G401 (cell line): ENCODE results near the gene ATP8B4. TPM values are rescaled to one million over a fixed set of nuclear protein-coding genes. Genes with fewer than 3 reads are reported as not detected.
"Not testable (repeated sequence)": the region's sequence is repeated elsewhere in the genome, so short reads cannot be mapped to it uniquely, and the experiment has no call there.

Experiments used
- DNase-seq: peaks from one replicate; pipeline ENCODE4 v3.0.0-alpha.2; 2015; ENCODE audit warnings: low spot score
- in situ Hi-C: cut with HindIII; loops from 2 replicates; pipeline ENCODE4 v1.10.0; 2016; ENCODE audit warnings: low sequenced_read_pairs, mixed read lengths
- total RNA-seq: library from RNA; depleted of rRNA; stranded (reverse); fragments of >200 nt; shearing (Covaris generic); gene quantifications from 2 replicates; pipeline ENCODE4 v1.2.3, GENCODE V29; 2014

Gene ATP8B4
- total RNA-seq, 1 experiment from 2014 or later: 3.5 TPM

- in situ Hi-C loops: no loop called here
- no peak for DNase-seq
Measured at GRCh38 chr15:50140983-50141382, 21.9 kb upstream of the ATP8B4 start.

GRCh38 chr15:50140098-50140497, 21.1 kb upstream of the ATP8B4 start:
- DNase-seq: no peak
- in situ Hi-C loops: no loop called here

- in situ Hi-C loops: no loop called here
Measured at GRCh38 chr15:50138391-50138790, 19.4 kb upstream of the ATP8B4 start.

GRCh38 chr15:50137893-50138292, 18.9 kb upstream of the ATP8B4 start:
- no peak for DNase-seq
- in situ Hi-C loops: no loop called here

More at GRCh38 chr15:50138391-50138790, 19.4 kb upstream of the ATP8B4 start:
- no peak for DNase-seq

- in situ Hi-C loops: no loop called here
- no peak for DNase-seq
Measured at GRCh38 chr15:50137330-50137761, 18.3 kb upstream of the ATP8B4 start.

- in situ Hi-C loops: no loop called here
- DNase-seq: no peak
Measured at GRCh38 chr15:50135031-50135551, 16.1 kb upstream of the ATP8B4 start.

- DNase-seq: no peak
- in situ Hi-C loops: no loop called here
Measured at GRCh38 chr15:50134524-50135024, 15.5 kb upstream of the ATP8B4 start.

- in situ Hi-C loops: not testable (repeated sequence)
Measured at GRCh38 chr15:50132251-50132984, 13.4 kb upstream of the ATP8B4 start.

GRCh38 chr15:50131617-50132016, 12.6 kb upstream of the ATP8B4 start:
- in situ Hi-C loops: no loop called here
- DNase-seq: no peak

More at GRCh38 chr15:50132251-50132984, 13.4 kb upstream of the ATP8B4 start:
- DNase-seq: not testable (repeated sequence)

- DNase-seq: no peak
Measured at GRCh38 chr15:50128266-50128665, 9.2 kb upstream of the ATP8B4 start.

GRCh38 chr15:50127255-50127777, 8.3 kb upstream of the ATP8B4 start:
- no peak for DNase-seq
- in situ Hi-C loops: no loop called here

More at GRCh38 chr15:50128266-50128665, 9.2 kb upstream of the ATP8B4 start:
- in situ Hi-C loops: no loop called here

GRCh38 chr15:50126072-50126471, 7.0 kb upstream of the ATP8B4 start:
- in situ Hi-C loops: no loop called here
- no peak for DNase-seq

GRCh38 chr15:50124631-50125030, 5.6 kb upstream of the ATP8B4 start:
- in situ Hi-C loops: no loop called here
- no peak for DNase-seq

- in situ Hi-C loops: no loop called here
- DNase-seq: no peak
Measured at GRCh38 chr15:50123861-50124557, 5.0 kb upstream of the ATP8B4 start.

GRCh38 chr15:50120729-50121128, 1.7 kb upstream of the ATP8B4 start:
- DNase-seq: no peak
- in situ Hi-C loops: no loop called here

- no peak for DNase-seq
- in situ Hi-C loops: no loop called here
Measured at GRCh38 chr15:50117431-50118027, 1.5 kb downstream of the ATP8B4 start.

- DNase-seq: no peak
- in situ Hi-C loops: no loop called here
Measured at GRCh38 chr15:50116477-50116876, 2.6 kb downstream of the ATP8B4 start.

GRCh38 chr15:50113992-50114780, 4.8 kb downstream of the ATP8B4 start:
- DNase-seq: no peak
- in situ Hi-C loops: no loop called here

GRCh38 chr15:50113187-50113505, 5.9 kb downstream of the ATP8B4 start:
- in situ Hi-C loops: no loop called here
- DNase-seq: no peak
